NB4 (cell line): Measurements from ENCODE around the gene KLHDC10.

ENCODE experiments used
- DNase-seq: peaks from one replicate; pipeline ENCODE4 v3.0.0; 2010; ENCODE audit warnings: low read depth
- H3K4me3 ChIP-seq: one replicate; pipeline ENCODE4 v1.5.1; 2011; ENCODE audit warnings: mild to moderate bottlenecking, low read depth, low read length, moderate library complexity
- CTCF ChIP-seq: IDR thresholded peaks from one replicate; pipeline ENCODE4 v1.5.1; 2012; ENCODE audit warnings: low read depth, low read length
- MAX ChIP-seq: IDR thresholded peaks from 2 replicates; pipeline ENCODE4 v1.6.1; 2011; ENCODE audit warnings: low read depth, low read length
- MYC ChIP-seq: IDR thresholded peaks from 2 replicates; pipeline ENCODE4 v1.6.1; 2011; ENCODE audit warnings: low read depth, low read length
- POLR2A ChIP-seq: IDR thresholded peaks from 2 replicates; pipeline ENCODE4 v1.6.1; 2011; ENCODE audit warnings: mild to moderate bottlenecking; ENCODE audit not compliant: insufficient read length; ENCODE audit errors: extremely low read depth

KLHDC10 gene

GRCh38 chr7:130096243-130096827, 26.0 kb downstream of the KLHDC10 start:
- no peak for DNase-seq
- no peak overlapping the region for H3K4me3 ChIP-seq
- no peak for TF ChIP-seq CTCF
- no peak for TF ChIP-seq MAX
- no peak for TF ChIP-seq MYC
- no peak for TF ChIP-seq POLR2A

GRCh38 chr7:130099331-130099730, 29.0 kb downstream of the KLHDC10 start:
- TF ChIP-seq MAX: no peak
- TF ChIP-seq CTCF: no peak
- no peak for TF ChIP-seq POLR2A
- H3K4me3 ChIP-seq: no peak overlapping the region
- DNase-seq: no peak

- TF ChIP-seq MYC (no peak), CTCF (no peak), MAX (no peak), POLR2A (no peak)
- no peak for DNase-seq
- H3K4me3 ChIP-seq: no peak overlapping the region
Observed at GRCh38 chr7:130102588-130102987, 32.3 kb downstream of the KLHDC10 start.

GRCh38 chr7:130107949-130108674, 37.8 kb downstream of the KLHDC10 start:
- TF ChIP-seq CTCF (no peak), POLR2A (no peak), MAX (no peak)
- H3K4me3 ChIP-seq: no peak overlapping the region
- DNase-seq: no peak

DNA sequence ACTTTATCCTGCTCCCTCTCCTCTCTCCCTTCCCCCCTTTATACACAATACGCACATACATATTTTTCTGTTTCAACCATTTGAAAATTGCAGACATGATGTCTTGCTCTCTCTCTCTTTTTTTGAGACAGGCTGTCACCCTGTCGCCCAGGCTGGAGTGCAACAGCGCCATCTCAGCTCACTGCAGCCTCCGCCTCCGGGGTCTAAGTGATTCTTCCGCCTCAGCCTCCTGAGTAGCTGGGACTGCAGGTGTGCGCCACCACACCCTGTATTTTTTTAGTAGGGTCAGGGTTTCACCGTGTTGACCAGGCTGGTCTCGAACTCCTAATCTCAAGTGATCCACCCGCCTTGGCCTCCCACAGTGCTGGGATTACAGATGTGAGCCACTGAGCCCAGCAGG, 38.5 kb downstream of the KLHDC10 start:
- TF ChIP-seq MAX (no peak), MYC (no peak), POLR2A (no peak), CTCF (no peak)
- H3K4me3 ChIP-seq: no peak overlapping the region
- DNase-seq: no peak
